BE2C (cell line): ENCODE results near the gene NACC1.

Source experiments
- DNase-seq: peaks from one replicate; pipeline ENCODE4 v3.0.0-alpha.2; 2020
- H3K27me3 ChIP-seq: fragments of 250-450 bp; sonication (Bioruptor Pico); 2 replicates; pipeline ENCODE4 v1.5.1; 2020; ENCODE audit warnings: mild to moderate bottlenecking
- H3K36me3 ChIP-seq: fragments of 250-450 bp; sonication (Bioruptor Pico); 2 replicates; pipeline ENCODE4 v1.5.1; 2020; ENCODE audit warnings: mild to moderate bottlenecking
- H3K4me1 ChIP-seq: fragments of 250-450 bp; sonication (Bioruptor Pico); 2 replicates; pipeline ENCODE4 v1.5.1; 2020
- H3K4me3 ChIP-seq: 2 replicates; pipeline ENCODE4 v1.5.1; 2011; ENCODE audit warnings: low read depth, low read length
- H3K9me3 ChIP-seq: fragments of 250-450 bp; sonication (Bioruptor Pico); 2 replicates; pipeline ENCODE4 v1.5.1; 2020
- CTCF ChIP-seq: IDR thresholded peaks from 2 replicates; pipeline ENCODE4 v1.5.1; 2012; ENCODE audit warnings: mild to moderate bottlenecking, low read depth, low read length

NACC1 gene

GRCh38 chr19:13097033-13097462 lies 21.0 kb upstream of the NACC1 start:
- H3K4me1 ChIP-seq: peaks cover 32% of the 10 kb centered on the region
- 0 out of 2 replicates have a peak, but pooled peaks cover 3% of the 10 kb centered on the region for H3K36me3 ChIP-seq
- no peaks in the 10 kb centered on the region for H3K9me3 ChIP-seq
- no peaks in the 10 kb centered on the region for H3K27me3 ChIP-seq
- no peak for DNase-seq
- no peak overlapping the region for H3K4me3 ChIP-seq
- no peak for TF ChIP-seq CTCF

GRCh38 chr19:13097463-13098258 lies 20.4 kb upstream of the NACC1 start:
- no peaks in the 10 kb centered on the region for H3K27me3 ChIP-seq
- no peaks in the 10 kb centered on the region for H3K9me3 ChIP-seq
- TF ChIP-seq CTCF: no peak
- H3K4me1 ChIP-seq: peaks cover 30% of the 10 kb centered on the region
- no peak for DNase-seq
- 0 out of 2 replicates have a peak, but pooled peaks cover 3% of the 10 kb centered on the region for H3K36me3 ChIP-seq
- H3K4me3 ChIP-seq: peak overlapping the region; percentile 16; the same call in 1 of the 2 replicates

- H3K4me3 ChIP-seq: no peak overlapping the region
- H3K36me3 ChIP-seq: 0 out of 2 replicates have a peak, but pooled peaks cover 3% of the 10 kb centered on the region
- TF ChIP-seq CTCF: no peak
- peaks cover 35% of the 10 kb centered on the region for H3K4me1 ChIP-seq
- DNase-seq: no peak
- no peaks in the 10 kb centered on the region for H3K9me3 ChIP-seq
- H3K27me3 ChIP-seq: no peaks in the 10 kb centered on the region
Measured at GRCh38 chr19:13098277-13099072, 19.6 kb upstream of the NACC1 start.

- Histone ChIP-seq H3K4me3 (no peak overlapping the region), H3K36me3 (0 out of 2 replicates have a peak, but pooled peaks cover 3% of the 10 kb centered on the region), H3K27me3 (no peaks in the 10 kb centered on the region), H3K9me3 (no peaks in the 10 kb centered on the region), H3K4me1 (peaks cover 26% of the 10 kb centered on the region)
- no peak for DNase-seq
- no peak for TF ChIP-seq CTCF
Measured at GRCh38 chr19:13099073-13099999, 18.7 kb upstream of the NACC1 start.

GRCh38 chr19:13100031-13100588 lies 18.0 kb upstream of the NACC1 start:
- no peak for DNase-seq
- no peak overlapping the region for H3K4me3 ChIP-seq

More at GRCh38 chr19:13100031-13100588, 18.0 kb upstream of the NACC1 start:
- no peaks in the 10 kb centered on the region for H3K9me3 ChIP-seq
- TF ChIP-seq CTCF: no peak
- H3K4me1 ChIP-seq: peaks cover 25% of the 10 kb centered on the region
- H3K27me3 ChIP-seq: no peaks in the 10 kb centered on the region
- 0 out of 2 replicates have a peak, but pooled peaks cover 4% of the 10 kb centered on the region for H3K36me3 ChIP-seq
